Measurements from ENCODE around the gene ROS1. TPM values are rescaled to one million over a fixed set of nuclear protein-coding genes. Genes with fewer than 3 reads are reported as not detected.

Gene ROS1
- not detected for total RNA-seq

DNA sequence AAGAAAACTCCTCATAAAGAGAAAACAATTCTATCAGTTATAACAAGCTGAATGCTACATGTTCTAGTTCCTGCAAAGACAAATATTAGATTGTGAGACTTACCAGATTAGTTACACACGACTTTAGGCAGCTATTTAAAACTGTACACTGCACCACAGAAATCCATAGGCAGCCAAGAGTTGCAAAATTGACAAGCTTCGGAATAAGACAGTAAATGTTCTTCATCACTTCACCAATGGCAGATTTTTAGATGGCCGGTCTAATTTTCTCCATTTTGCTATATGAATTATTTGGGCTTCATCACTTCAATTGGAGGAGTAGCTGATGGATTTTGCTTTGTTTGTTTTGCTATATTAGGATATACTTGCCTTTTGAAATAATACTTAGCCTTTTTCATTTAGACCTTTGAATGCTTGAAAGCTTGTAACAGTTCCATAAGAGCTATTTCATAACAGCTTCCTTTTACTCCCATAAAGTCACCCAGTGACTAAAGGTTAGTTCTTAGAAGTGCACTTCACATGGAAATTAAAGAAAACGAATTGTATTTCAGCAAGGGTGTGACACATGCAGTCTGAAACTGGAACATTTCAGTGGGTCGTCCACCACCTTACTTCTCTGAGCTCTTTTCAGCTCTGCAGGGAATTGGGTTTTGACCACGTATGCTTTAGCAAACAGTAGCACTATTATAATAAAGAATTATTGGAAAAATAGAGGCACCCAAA is at the start of gene ROS1:
ROS1 (minus strand) TSS at position 512 of the 723 bp plus-strand sequence; CDS start at position 226, 286 bp downstream.

GRCh38 chr6:117265410-117266256 is 160.1 kb downstream of the ROS1 start, which contains the start of gene VGLL2:
TSS of gene VGLL2 (plus strand) at chr6:117265558. CDS start at chr6:117265764, 206 bp downstream.

Other genes with a start within 250 kb of the ROS1 start
- gene VGLL2, start 160.4 kb downstream of the ROS1 start, total RNA-seq: not detected
- 1 to 10 TPM; 7.7 to 8.4 TPM for gene DCBLD1, start 56.7 kb upstream of the ROS1 start, total RNA-seq
- gene GOPC, start 176.6 kb upstream of the ROS1 start, total RNA-seq: 10 to 100 TPM; 26.3 to 27.1 TPM
- gene NUS1, start 249.5 kb upstream of the ROS1 start, total RNA-seq: 10 to 100 TPM; 27.1 to 28.7 TPM

Measured in activated naive CD4-positive, alpha-beta T cell treated with anti-CD3 and anti-CD28 coated beads, Interleukin-2, amount 10 ng/mL, durations not matched to agents 5 hours and 36 hours (primary cell).